Testis (tissue), 3 donors: ENCODE data around the gene ARID1A. TPM values are rescaled to one million over a fixed set of nuclear protein-coding genes. Genes with fewer than 3 reads are reported as not detected.

Experiments
- DNase-seq: peaks from one replicate; pipeline ENCODE4 v3.0.0-alpha.2; 2019
- H3K27ac ChIP-seq, 2 donors: fragments of 200-600 bp; sonication (generic); one replicate each; pipeline ENCODE4 v1.5.1; 2019
- H3K27me3 ChIP-seq: fragments of 200-600 bp; sonication (generic); one replicate; pipeline ENCODE4 v1.5.1; 2019
- H3K36me3 ChIP-seq: fragments of 200-600 bp; sonication (generic); one replicate; pipeline ENCODE4 v1.5.1; 2017; ENCODE audit warnings: low read depth; ENCODE audit errors: missing control alignments
- H3K4me1 ChIP-seq: fragments of 200-600 bp; sonication (generic); one replicate; pipeline ENCODE4 v1.5.1; 2019
- H3K4me3 ChIP-seq, 2 donors: fragments of 200-600 bp; sonication (generic); one replicate each; pipeline ENCODE4 v1.5.1; 2017 to 2019
- H3K9me3 ChIP-seq: fragments of 200-600 bp; sonication (generic); one replicate; pipeline ENCODE4 v1.5.1; 2017
- POLR2A ChIP-seq: fragments of 450-650 bp; IDR thresholded peaks from one replicate; pipeline ENCODE4 v1.6.1; 2017; ENCODE audit warnings: antibody characterized with exemption, mild to moderate bottlenecking, moderate library complexity
- WGBS, 2 donors: methylation state at CpG; one replicate each; pipeline ENCODE4 v1.1.5; 2018; 5-methylcytosine and 5-hydroxymethylcytosine counted together
- intact Hi-C: fragments of 100-400 bp; cut with DNase I; formaldehyde crosslinking; loops from one replicate; pipeline ENCODE4 v1.15.1; 2023; ENCODE audit warnings: low total_unique reads
- polyA plus RNA-seq: library from polyadenylated mRNA; stranded (reverse); fragments of 350-450 nt; fragmentation: Illumina TruSeq; extraction: RNeasy Lipid Tissue Mini Kit (QIAGEN cat#74804); gene quantifications from one replicate; pipeline ENCODE4 v1.2.3, GENCODE V29; 2014; ENCODE audit warnings: low read depth, low replicate concordance; ENCODE audit not compliant: insufficient read depth
- total RNA-seq, 2 donors: library from RNA; depleted of rRNA; stranded (reverse); fragments of >200 nt; gene quantifications; one replicate each; pipeline ENCODE4 v1.2.3, GENCODE V29; 2016
- TF ChIP-seq, protein P1 (sequence below), 3 experiments: fragments of 450-650 bp in 2 of 3; fragments of 200-600 bp in 1 of 3; sonication (generic) in 1 of 3; IDR thresholded peaks; one replicate each; pipeline ENCODE4 v1.5.1; 2016 to 2019; ENCODE audit warnings: antibody characterized with exemption in 3 of 3, mild to moderate bottlenecking in 2 of 3, moderate library complexity in 1 of 3

ARID1A gene
- total and polyA plus RNA-seq, 3 donors from 2014 or later: 53.7 to 119 (median 106) TPM

DNA sequence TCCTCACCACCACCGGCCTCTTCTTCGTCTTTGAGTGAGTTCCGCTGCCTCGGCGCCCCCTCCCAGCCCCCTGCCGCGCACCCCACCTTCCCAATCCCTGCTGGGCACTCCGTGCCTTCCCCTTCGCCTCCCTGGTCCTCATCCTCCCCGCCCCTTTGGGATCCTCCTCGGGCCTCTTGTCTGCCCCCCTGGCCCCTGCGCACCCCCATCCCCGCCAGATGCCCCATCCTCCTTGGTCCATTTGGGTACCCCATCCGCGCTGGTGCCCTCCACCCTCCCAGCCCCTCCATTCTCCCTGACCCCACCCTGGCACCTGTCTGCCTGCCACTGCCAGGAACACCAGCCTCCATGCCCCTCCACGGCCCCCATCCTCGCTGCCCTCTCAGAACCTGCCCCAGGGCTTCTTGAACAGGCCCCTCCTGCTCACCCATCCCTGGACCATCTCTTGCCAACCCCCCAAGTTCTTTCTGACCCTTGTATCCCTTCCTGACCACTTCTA, 131.3 kb downstream of the ARID1A start:
- no peak for DNase-seq
- H3K4me1 ChIP-seq: peaks cover 16% of the 10 kb centered on the region

DNA sequence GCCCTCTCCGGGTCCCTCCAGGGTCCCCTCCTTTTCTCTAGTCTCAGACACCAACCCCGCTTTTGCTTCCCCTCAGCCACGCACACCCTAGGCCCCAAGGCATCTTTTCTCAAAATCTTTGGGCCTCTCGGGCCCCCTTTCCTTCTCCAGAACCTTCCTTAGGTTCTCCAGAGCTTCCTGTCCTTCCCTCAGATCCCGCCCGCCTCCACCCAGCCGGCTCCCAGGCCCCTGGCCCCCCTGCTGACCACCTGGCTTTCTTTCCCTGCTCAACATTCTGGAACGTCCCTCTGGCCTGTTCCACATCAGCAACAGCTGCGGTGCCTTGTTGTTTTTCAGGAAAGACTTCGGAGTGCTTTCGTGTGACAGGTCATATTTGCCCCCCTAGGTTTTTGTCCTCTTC, 131.8 kb downstream of the ARID1A start:
- DNase-seq: no peak
- intact Hi-C loops: no loop called here
- Histone ChIP-seq H3K27ac (no peak overlapping the region), H3K36me3 (no peaks in the 10 kb centered on the region), H3K4me1 (peaks cover 16% of the 10 kb centered on the region), H3K4me3 (peak overlapping the region; percentile 71 to 75), H3K9me3 (no peaks in the 10 kb centered on the region), H3K27me3 (no peaks in the 10 kb centered on the region)
- 17 to 28% methylated on average over 11 of the region's 11 CpGs for WGBS, 2 donors
- TF ChIP-seq, protein P1, sequence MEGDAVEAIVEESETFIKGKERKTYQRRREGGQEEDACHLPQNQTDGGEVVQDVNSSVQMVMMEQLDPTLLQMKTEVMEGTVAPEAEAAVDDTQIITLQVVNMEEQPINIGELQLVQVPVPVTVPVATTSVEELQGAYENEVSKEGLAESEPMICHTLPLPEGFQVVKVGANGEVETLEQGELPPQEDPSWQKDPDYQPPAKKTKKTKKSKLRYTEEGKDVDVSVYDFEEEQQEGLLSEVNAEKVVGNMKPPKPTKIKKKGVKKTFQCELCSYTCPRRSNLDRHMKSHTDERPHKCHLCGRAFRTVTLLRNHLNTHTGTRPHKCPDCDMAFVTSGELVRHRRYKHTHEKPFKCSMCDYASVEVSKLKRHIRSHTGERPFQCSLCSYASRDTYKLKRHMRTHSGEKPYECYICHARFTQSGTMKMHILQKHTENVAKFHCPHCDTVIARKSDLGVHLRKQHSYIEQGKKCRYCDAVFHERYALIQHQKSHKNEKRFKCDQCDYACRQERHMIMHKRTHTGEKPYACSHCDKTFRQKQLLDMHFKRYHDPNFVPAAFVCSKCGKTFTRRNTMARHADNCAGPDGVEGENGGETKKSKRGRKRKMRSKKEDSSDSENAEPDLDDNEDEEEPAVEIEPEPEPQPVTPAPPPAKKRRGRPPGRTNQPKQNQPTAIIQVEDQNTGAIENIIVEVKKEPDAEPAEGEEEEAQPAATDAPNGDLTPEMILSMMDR (IDR thresholded peaks at IDR 0.05): no peak
- TF ChIP-seq POLR2A: no peak

More for the DNA sequence above, 131.3 kb downstream of the ARID1A start:
- WGBS, 2 donors: 1 to 2% methylated on average over 17 of the region's 17 CpGs
- TF ChIP-seq, protein P1 (IDR thresholded peaks at IDR 0.05): no peak
- no peak for TF ChIP-seq POLR2A
- H3K27me3 ChIP-seq: no peaks in the 10 kb centered on the region
- no peaks in the 10 kb centered on the region for H3K9me3 ChIP-seq
- peak overlapping the region; percentile 71 to 75 for H3K4me3 ChIP-seq
- intact Hi-C loops: no loop called here
- peak overlapping the region; percentile 19 to 39 for H3K27ac ChIP-seq
- H3K36me3 ChIP-seq: no peaks in the 10 kb centered on the region

DNA sequence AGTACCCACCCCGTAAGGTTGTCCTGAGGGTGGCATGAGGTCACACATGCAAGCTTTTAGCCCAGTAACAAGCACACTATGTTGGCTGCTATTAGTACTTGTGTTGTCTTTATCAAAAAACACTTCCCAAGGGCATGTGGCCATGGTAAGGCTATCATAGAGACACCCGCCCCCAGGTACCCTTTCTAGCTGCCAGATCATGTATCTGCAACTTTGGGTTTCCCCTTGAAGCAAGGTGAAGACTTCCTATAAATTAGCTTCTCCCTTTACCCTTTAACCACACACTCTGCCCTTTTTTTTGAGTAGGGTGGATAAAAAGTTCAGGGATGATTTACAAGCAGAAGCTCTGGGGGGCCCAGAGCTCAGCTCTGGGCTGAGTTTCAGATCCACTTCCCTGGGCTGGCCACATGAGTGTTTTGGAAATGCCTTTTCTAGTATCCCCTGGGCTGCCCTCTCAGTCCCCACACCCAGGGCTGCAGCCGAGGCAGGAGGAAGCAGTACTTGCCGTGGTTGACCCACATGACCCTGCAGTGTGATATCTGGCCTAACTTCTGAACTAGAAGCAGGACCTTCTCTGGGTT, 132.7 kb downstream of the ARID1A start:
- no peak for DNase-seq
- Histone ChIP-seq H3K27me3 (no peaks in the 10 kb centered on the region), H3K9me3 (no peaks in the 10 kb centered on the region), H3K4me1 (peaks cover 16% of the 10 kb centered on the region), H3K4me3 (no peak overlapping the region), H3K36me3 (no peaks in the 10 kb centered on the region), H3K27ac (no peak overlapping the region)
- no peak for TF ChIP-seq POLR2A
- TF ChIP-seq, protein P1 (IDR thresholded peaks at IDR 0.05): no peak
- intact Hi-C loops: no loop called here
- WGBS, 2 donors: 65 to 78% methylated on average over 4 of the region's 4 CpGs

DNA sequence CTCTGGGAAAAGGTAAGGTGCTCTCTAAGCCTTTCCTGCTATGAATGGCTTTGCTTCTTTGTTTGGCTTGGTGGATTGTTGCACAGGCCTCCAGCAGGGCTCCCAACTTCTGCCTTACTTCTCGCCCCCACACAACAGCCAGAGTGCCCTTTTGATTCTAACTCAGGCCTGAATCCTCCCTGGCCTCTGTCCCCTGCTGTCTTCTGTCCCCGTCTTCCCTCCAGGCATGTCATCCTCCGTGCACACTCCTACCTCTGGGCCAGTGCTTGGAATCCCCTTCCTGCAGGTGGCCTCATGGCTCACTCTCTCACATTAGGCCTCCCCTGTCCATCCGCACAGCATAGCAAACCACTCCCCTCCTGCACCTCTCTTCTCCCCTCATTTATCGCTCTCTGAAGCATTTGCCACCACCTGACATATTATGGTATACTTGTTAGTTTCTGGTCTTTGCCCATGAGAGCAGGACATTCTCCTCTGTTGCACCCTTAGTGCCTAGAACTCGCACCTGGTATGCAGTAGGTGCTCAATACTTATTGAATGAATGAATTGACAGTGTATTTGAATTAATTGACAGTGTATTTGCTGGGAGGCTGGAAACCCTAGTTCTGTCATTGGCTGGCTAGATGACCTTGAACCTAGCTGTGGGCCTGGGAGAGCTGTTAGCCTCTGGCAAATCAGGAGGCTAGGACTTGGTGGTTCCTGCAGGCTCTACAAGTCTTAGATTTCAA, 133.5 kb downstream of the ARID1A start:
- Histone ChIP-seq H3K4me3 (no peak overlapping the region), H3K4me1 (peaks cover 16% of the 10 kb centered on the region), H3K27me3 (no peaks in the 10 kb centered on the region), H3K9me3 (no peaks in the 10 kb centered on the region), H3K27ac (no peak overlapping the region), H3K36me3 (no peaks in the 10 kb centered on the region)
- intact Hi-C loops: no loop called here
- TF ChIP-seq, protein P1 (IDR thresholded peaks at IDR 0.05): no peak
- TF ChIP-seq POLR2A: no peak
- 86 to 88% methylated on average over 6 of the region's 6 CpGs for WGBS, 2 donors
- DNase-seq: no peak
